HG03439 (cell line): Measurements from ENCODE around the gene CASP7.
"Not testable (repeated sequence)": the region's sequence is repeated elsewhere in the genome, so short reads cannot be mapped to it uniquely, and the experiment has no call there.

Experiments
- ATAC-seq: cut with Tn5 transposase; IDR thresholded peaks from one replicate; pipeline ENCODE4 v1.9.1; 2021; ENCODE audit warnings: mild to moderate bottlenecking, moderate library complexity; ENCODE audit not compliant: unreplicated experiment

Gene CASP7

DNA sequence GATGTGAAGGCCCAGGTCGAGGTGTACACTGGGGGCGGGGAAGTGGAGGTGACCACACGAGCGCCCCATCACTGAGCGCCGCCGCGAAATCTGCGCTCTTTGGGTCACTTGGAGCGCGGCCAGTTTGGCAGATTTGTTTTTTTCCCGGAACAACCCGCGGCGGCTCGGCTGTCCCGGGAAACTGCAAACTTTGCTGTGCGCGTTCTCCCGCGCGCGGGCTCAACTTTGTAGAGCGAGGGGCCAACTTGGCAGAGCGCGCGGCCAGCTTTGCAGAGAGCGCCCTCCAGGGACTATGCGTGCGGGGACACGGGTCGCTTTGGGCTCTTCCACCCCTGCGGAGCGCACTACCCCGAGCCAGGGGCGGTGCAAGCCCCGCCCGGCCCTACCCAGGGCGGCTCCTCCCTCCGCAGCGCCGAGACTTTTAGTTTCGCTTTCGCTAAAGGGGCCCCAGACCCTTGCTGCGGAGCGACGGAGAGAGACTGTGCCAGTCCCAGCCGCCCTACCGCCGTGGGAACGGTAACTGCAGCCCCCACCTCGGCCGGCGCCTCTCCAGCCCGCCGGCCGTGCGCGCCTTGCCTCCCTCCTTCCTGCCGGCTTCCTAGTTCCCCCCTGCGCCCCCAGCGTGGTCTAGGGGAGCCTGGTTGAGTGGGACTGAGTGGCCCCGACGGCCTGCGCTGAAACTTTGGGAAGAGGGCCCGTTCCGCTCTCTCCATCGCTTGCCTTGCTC is at the start of gene CASP7:
Gene CASP7, plus strand, starts transcription at position 450 of the 727 bp plus-strand sequence. CDS start 17,582 bp downstream, outside the sequence.
- ATAC-seq, result peak; percentile 77

GRCh38 chr10:113630929-113631533 is 48.7 kb upstream of the CASP7 start:
- ATAC-seq, result no peak

DNA sequence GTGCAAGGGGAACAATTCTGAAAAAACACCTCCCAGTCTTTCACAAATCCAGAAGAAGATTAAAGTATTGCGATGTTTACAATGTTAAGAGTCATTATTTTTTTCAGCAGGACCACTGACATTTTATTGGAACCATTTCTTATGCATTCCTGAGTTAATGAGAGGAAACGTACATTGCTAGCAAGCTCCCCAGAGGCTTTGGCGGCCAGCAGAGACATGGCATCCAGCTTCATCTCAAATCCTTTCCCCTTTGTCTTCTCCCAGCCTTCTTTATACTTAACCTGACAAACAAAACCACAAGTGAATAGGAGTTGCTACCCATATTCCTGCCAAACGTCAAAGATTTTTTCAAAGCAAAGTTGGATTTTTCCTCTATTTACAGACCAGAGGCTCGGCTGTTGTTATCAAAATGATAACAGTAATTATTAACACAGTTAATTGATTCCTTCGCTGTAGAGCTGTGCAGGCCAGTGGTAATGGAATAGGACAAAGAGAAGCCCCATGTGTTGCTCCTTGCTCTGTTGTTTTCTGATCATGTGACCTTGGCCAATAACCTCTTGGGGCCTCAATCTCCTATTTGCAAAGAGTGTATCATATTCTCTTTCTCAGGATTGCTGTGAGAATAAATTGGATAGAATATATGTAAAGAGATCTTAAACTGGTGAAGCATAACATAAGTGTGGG is 47.9 kb upstream of the CASP7 start:
- no peak for ATAC-seq

DNA sequence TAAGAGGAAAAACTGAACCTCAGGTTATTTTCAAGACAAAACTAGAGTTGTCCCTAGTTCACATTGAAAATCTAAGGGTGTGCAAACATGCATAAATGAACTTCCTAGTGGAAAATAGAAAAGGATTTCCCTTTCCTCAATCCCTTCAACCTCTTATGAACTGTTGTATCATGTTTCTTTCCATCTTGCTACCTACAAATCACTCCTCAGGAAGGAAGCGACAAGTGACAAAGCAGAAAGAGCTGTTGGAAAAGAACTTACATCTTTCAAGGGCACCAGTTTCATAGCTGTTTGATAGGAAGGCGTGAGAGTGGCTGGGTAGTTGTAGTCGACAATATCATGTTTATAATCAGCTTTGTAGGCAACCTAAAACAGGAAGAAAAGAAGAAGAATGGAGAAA is 39.7 kb upstream of the CASP7 start:
- ATAC-seq, result no peak

DNA sequence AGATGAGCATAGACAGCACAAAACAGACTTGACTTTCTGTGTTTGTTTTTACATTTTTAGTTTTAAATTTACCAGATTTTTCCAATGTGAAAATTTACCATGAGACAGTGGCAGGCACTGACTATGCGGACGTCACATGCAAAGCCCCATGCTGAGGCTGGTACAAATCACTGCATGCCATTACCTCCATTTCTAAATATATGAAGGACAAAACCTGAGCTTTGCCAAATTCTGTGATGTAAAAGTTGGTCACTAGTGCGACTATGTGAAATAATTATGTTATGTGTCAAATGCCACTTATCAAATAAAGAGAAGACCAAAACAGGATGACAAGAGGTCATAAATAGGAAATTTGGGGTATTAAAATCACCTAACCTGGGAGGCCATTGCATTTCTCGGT is 38.0 kb upstream of the CASP7 start:
- ATAC-seq, result no peak

DNA sequence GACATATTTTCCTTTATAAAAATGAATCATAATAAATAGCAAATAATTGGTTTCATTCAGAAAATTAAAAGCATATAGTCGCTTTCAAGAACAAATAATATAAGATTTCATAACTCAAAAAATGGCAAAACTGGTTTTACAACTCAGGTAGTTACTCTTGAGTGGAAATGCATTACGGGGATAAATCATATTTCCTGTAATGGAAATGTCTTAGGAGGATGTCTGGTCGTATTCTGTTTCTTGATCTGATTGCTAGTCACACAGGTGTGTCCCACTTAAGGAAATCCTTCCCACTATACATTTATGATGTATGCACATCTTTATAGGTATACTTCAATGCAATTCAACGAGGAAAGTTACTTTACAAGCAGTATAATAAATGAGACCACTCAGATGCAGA is 36.5 kb upstream of the CASP7 start:
- no peak for ATAC-seq

DNA sequence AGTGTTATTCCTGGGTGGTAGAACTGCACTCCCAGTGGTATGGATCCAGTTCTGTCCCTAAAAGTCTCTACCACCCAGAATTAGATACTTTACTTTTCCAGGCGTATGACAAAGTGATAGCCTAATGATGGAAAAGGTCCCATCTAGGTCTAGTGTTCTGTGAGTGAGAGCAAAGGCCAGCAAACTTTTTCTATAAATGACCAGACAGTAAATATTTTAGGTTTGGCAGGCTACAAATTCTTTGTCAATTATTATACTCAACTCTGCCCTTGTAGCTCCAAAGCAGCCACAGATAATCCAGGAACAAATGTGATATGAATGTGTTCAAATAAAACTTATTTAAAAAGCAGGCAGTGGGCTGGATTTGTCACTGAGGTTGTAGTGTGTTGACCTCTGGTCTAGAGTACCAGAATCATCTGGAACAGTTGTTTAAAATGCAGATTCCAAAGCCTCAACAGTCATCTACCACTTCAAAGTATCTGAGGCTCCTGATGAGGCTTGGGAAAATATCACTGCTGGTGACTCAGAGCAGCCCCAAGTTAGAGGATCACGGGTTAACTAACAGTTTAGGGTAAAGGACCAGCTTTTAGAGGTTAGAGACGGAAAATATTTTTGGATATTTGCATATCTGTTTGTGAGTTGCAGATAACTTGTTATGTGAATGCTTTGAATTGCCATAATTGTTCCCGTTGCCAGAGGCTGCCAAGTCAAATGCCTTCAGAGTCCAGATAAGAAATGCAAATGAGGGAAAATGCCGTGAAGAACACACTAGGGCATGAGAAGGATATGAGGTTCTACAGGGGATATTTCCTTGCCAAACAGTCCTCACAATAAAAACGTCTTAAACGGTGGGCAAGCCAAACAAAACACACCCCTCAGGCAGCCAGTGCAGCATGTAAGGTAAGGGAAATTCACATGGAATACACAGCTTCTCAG is 35.3 kb upstream of the CASP7 start:
- no peak for ATAC-seq

GRCh38 chr10:113646336-113647201 is 33.1 kb upstream of the CASP7 start:
- no peak for ATAC-seq

DNA sequence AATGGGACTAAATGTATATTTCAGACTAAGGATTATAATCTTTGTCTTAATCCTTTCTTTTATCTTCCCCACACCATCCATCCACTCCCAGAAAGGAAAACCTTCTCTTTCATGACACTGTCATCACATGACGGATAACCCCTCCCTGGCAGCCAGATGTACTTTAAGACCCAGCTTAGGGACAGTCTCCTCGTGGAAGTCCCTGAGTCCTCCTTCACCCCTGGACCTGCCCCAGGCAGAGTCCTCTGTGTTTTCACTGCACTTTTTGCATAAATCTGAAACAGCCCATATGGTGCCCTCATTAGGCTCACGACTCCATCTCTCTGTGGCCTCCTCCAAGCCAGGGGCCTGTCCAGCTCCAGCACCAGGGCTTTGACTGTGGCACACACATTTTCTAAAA is 31.9 kb upstream of the CASP7 start:
- ATAC-seq, result no peak

DNA sequence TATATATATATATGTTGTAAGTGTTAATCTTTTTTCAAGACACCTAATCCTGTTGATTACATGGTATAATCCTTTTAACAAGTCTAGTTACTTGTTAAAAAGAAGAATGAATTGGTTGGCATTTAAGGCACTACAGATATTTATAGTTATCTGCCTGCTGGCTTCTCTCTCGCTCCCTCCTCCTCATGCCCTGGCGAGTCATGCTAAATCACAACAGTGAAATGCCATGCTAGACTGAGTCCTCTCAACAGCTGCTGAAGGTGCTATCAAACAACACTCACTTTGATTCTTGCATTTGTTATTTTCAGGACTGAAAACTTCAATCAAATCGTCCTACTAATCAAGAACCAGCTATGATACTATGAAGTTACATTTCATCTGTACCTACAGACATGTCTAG is 31.2 kb upstream of the CASP7 start:
- ATAC-seq, result no peak

- ATAC-seq, result no peak
Observed at GRCh38 chr10:113650172-113650571, 29.5 kb upstream of the CASP7 start.

DNA sequence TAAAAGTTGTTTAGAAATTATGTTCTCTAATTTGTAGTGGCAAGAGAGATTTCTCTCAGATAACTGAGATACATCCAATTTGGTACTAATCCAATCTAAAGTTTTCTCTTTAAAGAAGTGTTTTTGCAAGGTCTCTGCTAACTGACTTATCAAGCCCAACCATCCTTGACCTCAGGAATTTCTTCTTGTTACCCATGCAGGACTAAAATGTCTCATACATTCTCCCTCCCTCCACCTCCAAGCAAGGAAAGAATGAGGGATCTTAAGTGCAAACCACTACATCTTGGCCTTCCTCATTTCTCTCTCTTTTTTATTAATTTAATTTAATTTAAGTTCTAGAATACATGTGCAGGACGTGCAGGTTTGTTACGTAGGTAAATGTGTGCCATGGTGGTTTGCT is 28.7 kb upstream of the CASP7 start:
- ATAC-seq, result no peak

DNA sequence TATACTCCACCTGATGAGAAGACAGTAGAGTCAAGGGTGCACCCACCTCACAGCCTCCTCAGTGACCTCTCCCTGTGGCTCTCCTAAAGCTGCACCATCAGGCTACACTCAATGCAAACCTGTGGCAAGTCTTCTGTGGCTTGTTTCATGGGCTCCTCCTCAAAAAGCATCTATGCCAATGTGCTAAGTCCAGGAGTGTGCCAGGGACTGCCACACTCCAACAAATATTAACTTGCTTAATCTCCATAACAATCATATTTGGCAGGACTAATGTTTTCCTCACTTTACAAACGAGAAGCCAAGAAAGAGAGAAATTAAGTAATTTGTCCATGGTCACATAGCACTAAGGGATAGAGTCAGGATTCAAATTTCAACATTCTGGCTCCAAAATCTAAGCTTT is 27.8 kb upstream of the CASP7 start:
- no peak for ATAC-seq

DNA sequence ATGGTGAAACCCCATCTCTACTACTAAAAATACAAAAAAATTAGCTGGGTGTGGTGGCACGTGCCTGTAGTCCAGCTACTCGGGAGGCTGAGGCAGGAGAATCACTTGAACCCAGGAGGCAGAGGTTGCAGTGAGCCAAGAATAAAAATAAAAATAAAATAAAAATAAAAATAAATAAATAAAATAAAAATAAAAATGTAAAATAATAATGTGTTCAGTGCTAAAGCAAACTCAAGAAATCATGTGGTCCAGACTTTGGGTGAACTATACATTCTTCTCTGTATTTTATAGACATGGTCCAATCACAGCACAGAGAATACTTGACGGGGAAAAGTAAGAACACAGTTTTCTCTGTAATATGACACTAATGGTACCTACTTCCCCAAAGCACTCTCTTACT is 27.3 kb upstream of the CASP7 start:
- not testable (repeated sequence) for ATAC-seq

DNA sequence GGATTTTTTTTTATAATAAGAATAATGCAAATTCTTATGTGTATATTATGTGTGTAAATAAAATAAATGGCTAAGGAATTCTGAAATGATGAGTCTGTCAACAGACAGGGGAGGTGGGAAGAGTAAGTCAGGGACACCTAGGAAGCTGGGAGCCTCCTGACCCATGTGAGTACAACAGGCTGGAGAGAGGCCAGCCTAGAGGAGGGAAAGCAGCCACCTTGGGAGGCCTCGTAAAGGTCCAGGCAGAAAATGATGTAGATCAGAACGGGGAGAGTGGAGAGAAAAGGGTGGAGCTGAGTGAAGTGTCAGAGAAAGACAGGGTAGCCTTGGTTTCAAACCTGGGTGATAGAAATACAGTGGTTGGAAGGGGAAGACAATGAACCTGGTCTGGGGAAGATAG is 22.8 kb upstream of the CASP7 start:
- no peak for ATAC-seq

DNA sequence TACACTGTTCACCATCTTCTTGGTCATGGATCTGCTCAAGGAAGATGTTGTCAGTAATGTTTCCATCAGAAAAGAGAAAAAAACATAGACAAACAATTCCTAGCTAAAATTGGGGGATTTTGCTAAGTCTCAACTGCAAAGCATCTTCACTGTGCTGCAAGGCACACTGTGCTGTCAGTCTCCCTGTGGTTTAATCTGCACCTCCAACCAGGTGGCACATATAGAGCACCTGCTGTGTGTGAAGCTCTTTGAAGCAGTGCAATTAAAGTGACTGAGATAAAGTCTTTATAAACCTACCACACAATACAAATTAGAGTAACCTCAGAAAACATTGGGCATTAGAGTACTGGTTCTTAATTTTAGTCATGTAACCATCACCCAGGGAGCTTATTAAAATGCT is 22.2 kb upstream of the CASP7 start:
- no peak for ATAC-seq

GRCh38 chr10:113661332-113661731 is 18.4 kb upstream of the CASP7 start:
- no peak for ATAC-seq

DNA sequence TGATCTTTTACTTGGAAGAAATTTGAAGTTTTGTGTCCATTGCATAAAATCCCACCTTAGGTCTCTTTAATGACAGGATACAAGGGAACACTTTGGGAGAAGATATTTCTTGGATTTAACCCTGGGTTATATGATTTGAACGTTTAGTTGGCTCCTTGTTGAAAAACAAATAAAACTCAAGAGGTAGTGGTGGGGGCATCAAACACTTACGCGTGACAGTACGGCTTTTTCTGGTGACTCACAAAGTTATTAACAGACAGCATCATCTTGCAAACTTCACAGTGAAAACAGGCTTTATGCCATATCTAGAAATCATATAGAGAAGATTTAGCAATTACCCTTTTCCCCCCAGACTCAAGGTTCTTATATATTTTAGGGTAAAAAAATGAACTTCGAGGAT is 16.6 kb upstream of the CASP7 start:
- ATAC-seq, result no peak

DNA sequence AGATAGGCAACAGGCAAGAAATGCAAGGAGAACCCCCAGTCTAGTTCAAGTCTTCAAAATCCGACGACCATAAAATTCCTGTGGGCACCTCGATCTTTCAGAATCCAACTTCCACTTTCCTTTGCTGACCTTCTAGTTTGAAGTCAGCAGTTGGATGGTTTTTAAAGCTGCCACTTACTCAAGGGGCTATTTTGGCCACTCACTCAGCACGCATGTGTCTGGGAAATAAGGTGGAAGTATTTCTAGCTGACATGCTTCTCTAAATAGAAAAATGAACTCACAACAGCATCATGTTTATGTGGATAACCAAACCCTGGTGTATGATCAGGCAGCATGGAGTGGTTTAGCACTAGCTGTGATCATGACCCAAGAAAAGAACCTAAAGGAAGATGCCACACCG is 15.8 kb upstream of the CASP7 start, which contains the start of gene NRAP:
Gene NRAP, minus strand, starts transcription at position 134 of the 400 bp plus-strand sequence. CDS start 159 bp downstream, outside the sequence.
- ATAC-seq, result no peak

DNA sequence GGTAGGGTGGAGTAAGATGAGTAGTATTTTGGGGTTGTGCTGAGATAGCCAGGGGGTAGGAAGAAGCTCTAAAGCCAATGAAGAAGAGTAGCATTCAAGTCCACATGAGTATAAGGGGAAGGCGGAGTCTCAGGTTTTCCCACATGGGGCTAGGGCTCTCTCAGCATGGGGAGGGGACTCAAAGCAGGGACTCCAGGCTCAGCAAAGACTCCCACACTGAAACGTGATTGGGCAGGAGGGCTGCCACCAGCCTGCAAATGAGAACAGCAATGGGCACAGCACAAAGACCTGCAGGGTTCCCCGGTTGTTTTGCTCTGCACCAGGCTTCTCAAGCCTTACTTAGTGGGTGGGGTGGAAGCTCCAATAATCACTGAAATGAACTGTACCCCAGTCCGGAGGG is 14.4 kb upstream of the CASP7 start:
- no peak for ATAC-seq
